GM19328 (cell line): ENCODE measurements around the gene METTL13.
A peak's percentile ranks its signal among the peaks of the same experiment; 100 is the strongest.

ENCODE experiments used
- ATAC-seq: cut with Tn5 transposase; IDR thresholded peaks from one replicate; pipeline ENCODE4 v1.9.1; 2021; ENCODE audit warnings: mild to moderate bottlenecking, moderate library complexity; ENCODE audit not compliant: unreplicated experiment

The METTL13 gene, protein sequence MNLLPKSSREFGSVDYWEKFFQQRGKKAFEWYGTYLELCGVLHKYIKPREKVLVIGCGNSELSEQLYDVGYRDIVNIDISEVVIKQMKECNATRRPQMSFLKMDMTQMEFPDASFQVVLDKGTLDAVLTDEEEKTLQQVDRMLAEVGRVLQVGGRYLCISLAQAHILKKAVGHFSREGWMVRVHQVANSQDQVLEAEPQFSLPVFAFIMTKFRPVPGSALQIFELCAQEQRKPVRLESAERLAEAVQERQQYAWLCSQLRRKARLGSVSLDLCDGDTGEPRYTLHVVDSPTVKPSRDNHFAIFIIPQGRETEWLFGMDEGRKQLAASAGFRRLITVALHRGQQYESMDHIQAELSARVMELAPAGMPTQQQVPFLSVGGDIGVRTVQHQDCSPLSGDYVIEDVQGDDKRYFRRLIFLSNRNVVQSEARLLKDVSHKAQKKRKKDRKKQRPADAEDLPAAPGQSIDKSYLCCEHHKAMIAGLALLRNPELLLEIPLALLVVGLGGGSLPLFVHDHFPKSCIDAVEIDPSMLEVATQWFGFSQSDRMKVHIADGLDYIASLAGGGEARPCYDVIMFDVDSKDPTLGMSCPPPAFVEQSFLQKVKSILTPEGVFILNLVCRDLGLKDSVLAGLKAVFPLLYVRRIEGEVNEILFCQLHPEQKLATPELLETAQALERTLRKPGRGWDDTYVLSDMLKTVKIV

DNA sequence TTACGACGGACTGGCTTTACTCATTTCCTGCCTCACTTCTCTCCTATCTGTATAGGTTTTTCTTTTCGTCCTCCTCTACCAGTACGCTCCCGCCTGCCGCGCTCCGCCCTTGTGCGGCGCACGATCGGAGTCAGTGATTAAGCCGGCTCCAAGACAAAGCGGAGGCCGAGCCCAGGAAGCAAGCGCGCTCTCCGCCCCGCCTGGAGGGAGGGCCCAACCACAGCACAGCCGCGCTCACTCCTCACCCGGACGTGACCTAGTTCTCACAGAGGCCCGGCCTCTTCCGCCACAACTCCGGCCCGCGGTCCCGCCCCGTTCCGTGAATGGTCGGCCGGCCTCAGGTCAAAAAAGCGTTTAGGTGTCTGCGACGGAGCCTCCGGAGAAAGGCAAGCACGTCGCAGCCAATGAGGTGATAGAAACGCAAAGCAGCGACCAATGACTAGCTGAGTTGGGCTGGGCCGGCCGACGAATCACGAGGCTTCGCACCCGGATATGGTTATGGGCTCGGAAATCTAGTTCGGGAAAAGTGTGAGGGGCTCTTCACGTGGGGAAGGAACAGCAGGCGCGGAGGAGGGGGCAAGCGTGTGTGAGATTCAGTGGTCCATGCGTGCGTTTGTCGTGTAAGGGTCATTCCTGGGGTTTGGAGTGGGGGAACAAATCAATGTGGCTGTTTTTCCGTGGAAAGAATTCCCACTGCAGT, at the start of gene METTL13:
TSS of gene METTL13 (plus strand) at position 485 of the 700 bp plus-strand sequence. CDS start 308 bp downstream, outside the sequence.
- peak; percentile 99 for ATAC-seq

DNA sequence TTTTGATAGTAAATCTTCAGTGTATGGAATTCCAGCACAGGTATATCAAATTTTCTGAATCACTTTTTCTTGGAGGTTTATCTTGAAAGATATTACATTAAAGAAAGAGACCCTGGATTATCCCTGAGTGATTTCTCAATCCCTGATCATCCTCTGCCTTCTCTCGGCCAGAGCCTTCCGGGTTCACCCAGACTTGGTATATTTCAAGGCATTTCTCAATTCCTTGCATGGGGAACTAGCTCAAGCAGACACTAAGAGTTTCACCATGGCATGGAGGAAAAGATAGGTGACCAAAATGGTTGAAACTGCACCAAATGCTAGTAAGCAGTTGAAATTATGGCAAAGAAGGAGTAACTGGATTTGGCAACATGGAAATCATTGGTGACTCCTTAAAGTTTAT, 45.3 kb upstream of the METTL13 start:
- no peak for ATAC-seq

DNA sequence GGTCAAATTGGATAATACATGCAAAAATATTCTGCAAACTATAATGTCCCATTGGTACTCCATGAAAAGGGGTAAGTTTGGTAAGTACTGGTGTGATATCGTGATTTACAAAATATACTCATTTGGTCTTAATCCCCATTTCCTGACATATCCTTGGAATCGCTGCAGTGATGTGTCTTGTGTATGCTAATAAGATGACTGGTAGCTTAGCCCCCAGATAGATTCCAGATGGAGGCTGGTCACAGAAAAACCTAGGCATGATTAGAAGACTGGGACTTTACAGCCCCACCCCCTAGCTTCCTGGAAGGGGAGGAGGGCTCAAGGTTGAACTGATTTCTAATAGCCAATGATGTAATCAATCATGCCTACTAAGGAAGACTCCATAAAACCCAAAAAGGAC, 42.5 kb upstream of the METTL13 start:
- ATAC-seq: no peak

DNA sequence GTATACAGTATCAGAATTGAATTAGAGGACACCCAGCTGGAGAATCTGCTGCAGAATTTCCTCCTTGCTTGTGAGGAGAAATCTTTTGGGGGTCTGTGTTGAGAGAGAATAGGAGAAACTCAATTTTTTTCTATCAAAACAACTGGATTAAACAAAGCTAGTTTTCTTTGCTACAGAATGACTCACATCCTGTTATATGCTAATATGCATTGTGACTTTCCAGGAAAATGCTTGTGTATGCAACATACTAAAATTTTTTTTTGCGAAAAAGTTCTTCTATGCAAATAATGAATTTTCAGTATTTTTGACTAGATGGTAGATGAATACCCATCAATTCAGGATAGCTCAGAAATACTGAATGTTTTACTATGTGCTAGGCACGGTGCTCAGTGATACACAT, 41.8 kb upstream of the METTL13 start:
- no peak for ATAC-seq

DNA sequence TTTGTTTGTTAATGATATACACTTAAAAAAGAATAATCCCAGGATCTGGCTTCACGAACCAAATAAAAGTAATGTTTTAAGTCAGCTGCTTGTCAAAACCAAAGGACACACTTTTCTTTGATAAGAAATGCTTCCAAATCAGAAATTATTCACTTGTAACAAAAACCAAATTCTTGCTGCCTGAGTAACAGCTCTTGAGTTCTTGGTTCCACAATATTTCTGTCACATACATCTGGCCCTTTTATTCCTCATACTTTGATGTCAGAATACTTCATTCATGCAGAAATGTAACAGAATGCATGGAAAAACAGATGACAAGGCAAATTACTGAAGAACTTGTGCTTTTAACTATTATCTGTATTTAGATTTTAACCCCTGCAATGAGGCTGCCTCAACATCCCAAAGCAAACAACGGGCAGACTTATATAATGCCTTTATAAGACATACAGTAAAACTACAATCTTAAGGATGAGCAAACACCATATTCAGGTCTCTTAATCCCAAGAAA, 41.0 kb upstream of the METTL13 start:
- ATAC-seq: no peak

DNA sequence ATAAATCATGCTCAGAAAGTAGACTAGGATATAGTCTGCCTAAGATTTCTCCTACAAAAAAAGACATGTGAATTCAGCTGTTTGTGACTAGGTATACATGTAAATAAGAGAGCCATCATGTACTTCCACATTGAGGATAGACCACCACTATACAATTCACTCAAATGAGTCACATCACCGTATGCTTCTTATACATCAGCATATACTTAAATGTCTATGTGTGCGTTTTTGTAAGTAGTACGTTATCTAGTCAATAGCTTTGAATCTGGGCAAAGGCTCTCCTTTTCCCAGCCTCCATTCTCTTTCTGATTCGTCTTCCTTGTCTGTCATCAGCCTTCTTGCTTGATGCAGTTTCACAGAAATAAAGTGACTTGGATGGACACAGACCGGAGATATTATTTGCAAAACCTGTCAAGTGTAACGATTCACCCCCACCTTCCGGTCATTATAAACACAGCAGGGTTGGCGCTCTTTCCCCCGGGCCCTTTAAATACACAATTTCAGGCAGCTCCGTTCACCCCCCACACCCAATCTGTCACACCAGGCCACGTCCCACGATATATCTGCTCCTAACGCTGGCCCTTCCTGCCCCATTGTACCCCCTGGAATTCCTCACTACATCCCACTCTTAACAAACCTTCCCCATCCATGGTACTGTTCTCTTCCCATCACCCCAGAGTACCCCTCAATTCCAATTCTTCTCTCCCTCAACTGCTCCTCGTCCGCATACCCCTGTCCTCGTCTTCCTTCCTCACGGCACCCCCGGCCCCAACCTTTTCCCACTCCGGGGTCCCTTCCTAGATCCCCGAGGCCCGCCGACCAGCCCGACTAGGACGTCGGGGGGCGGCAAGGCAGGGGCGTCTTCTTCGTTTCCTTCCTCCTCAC, 40.2 kb upstream of the METTL13 start:
- no peak for ATAC-seq

DNA sequence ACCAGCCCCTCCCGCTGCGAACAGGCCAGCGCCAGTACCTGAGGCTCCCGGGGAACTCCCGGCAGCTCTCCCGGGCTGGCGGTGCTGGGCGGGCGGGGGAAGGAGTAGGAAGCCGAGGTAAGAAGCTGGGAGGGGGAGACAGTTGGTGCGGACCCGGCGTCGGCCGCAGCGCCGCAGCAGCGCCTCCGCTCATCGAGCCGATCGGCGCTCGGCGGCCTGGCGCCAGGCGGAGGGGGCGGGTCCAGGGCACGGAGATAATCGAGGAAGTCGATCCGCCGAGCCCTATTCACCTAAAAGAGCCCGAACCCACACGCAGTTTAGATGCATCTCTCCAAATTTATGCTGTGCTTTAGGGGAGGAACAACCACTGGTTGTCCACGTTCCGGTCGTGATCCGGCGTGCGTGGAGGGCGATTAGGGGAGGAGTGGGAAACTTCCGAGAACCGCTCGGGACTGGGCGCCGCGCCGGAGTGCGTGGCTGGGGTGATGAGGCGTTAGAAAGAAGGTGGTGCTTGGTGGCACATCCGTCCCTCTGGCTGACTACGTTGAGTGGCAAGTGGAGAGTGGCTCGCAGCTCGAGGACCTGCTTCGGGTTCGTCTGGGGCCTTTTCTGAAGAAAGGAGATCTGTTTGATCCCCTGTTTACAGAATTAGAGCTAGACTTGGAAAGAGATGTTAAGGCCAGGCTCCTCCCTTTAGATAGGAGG, 39.4 kb upstream of the METTL13 start, which contains the start of gene VAMP4:
TSS of gene VAMP4 (minus strand) at position 194 of the 705 bp plus-strand sequence. CDS start 3,651 bp downstream, outside the sequence.
- ATAC-seq: peak; percentile 87

DNA sequence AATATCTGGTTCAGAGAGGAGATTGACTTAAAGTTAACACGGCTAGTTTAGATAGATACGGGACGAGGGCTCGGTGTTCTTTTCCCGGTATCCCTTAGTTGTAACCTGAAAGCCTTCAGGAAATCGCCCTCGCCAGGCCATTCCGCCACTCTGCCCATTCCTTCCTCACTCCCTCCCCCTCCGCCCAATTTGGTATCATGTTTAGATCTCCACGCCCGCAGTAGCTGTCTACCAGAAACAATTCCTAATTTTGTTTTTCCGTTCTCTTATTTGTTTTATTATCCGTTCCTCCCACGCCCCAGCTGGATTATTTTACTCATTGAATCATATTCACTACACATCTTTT, 38.9 kb upstream of the METTL13 start:
- ATAC-seq: peak; percentile 3

DNA sequence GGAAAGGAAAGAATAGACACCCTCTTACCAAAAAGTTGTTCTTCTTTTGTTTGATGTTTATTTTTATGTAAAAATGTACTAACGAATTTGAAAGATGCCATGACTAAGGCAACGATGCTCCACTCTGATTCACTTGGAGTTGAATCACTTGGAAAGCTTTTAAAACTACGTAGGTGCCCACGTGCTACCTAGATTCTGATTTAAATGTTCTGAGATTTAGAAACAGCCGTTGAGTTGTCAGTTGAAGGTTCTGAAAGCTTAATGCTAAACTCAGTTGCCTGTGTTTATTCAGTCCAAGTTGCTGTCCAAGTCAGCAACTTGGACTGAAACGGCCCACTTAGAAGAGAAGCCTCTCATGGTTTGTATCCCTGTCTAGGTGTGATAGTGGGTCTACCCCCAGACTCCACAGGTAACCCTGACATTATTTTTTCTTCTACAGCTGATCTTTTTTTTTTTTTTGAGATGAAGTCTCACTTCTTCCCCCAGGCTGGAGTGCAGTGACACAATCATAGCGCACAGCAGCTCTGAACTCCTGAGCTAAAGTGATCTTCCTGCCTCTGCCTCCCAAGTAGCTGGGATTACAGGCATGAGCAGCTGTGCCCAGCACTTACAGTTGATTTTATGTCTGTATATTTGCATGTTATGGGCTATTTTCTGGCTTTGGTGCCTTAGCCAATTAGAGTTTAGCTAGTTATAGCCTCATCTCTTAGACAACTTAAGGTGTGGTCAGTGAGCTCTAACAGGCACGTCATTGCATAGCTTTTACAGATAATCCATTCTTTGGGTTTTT, 38.2 kb upstream of the METTL13 start:
- no peak for ATAC-seq

DNA sequence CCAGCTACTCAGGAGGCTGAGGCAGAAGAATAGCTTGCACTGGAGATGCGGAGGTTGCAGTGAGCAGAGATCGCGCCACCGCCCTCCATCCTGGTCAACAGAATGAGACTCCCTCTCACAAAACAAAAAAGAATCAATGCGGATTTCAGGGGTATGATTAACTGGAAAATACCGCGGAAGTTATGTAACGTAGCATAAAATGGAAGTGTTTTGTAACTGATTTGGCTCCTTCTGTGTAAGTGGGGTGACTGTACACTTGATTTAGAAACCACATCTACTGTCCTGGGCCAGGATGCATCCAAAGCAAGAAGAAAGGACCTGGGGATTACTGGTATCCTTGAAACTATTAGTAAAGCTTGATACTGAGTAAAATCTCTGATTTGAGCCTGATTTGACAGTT, 36.5 kb upstream of the METTL13 start:
- no peak for ATAC-seq

DNA sequence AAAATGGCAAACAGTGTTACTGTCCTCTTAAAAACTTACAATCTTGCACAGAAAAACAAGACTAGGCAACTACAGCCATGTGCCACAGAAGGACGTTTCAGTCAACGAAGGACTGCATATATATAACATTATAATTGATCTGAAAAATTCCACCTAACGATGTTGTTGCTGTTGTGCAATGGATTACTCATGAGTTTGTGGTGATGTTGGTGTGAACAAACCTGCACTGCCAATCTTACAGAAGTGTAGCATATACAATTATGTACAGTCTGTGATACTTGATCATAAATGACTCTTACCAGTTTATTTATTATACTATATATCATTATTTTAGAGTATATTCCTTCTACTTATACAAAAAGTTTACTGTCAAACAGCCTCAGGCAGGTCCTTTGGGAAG, 32.8 kb upstream of the METTL13 start:
- no peak for ATAC-seq

DNA sequence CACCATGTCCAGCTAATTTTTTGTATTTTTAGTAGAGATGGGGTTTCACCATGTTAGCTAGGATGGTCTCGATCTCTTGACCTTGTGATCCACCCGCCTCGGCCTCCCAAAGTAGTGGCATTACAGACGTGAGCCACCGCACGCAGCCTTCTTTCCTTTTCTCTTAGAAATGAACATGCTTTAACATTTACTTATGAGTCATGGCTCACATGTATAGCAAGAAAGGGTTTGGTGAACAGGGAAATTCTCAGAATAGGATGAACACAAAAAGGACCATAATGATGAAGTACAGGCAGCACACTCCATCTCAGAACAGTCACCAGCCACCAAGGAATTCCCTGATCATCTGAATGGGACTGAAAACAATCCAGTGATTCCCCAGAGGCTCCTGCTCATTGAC, 30.2 kb upstream of the METTL13 start:
- no peak for ATAC-seq

DNA sequence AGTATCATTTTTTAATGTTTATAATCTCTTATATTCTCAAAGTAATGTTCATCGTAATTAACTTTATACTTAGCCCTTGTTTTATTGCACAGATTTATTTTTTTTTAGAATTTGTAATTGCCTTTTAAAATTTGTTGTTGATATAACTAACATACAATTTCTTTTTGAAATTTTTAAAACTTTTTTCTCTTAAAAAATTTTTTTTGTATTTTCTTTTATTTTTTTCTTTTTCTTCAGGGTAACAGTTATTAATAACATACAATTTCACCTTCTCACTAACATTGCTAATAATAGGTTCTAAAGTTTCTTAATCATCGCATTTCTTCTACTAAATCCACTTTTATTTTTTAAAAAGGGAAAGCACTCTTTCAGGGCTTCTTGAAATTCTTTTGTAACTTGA, 28.3 kb upstream of the METTL13 start:
- ATAC-seq: no peak

DNA sequence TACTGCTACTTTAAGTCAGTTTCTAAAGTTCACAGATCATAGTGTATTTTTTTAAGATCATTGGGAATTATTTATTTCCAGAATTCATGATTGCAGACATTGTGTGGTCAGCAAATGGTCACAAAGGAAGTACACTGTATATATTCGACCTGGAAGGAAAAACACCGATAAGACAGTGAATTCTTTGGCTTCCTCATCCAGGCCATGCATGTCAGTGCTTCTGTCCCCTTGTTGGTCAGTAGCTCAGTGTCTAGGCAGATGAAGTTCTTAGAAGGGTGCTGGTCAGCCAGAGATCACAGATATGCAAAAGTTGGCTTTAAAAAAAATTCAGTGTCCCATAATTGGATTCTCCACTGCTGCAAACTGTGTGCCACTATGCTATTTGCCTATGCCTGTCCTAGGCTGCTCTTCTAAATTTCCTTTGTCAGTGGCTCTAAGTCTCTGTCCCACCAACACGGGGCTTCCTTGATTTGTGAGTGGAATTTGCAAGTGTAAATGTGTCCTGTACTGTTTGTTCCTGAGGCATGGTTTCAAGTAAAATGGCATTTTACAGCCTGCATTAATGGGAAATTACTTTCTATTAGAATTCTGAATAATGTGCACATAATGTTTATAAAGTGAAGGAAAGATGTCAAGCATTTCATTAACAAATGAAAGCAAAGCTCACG, 27.6 kb upstream of the METTL13 start:
- no peak for ATAC-seq

DNA sequence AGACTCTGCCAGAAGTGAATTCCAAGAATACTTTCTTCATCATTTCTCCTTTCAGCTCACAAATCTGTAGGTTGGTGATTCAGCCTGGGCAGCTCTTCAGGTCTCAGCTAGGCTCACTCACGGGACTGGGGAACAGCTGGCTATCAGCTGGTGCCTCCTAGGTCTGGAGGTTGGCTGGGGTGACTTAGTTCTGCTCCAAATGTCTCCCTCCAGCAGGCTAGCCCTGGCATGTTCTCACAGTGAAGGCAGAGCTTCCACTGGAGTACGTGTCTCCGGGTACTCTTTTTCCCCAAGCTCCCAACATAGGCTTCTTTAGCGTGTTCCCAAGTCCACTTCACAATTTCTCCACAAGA, 27.1 kb upstream of the METTL13 start:
- no peak for ATAC-seq

DNA sequence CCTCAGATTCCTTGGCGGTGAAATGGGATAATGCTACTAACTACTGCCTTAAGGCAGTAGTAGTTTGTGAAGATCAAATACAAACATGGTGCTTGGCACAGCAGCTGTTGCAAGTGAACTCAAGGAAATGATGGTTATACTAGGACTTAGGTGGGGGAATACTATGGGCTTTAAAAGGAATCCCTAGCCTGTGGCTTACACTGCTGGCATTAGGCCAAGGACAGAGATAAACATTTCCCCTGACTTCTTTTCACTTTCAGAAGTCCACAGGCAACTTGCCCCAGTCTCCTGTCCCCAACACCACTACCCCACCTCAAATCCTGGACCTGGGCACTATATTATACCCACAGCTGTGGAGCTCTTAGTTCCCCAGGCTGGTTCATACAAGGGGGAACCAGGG, 26.5 kb upstream of the METTL13 start:
- no peak for ATAC-seq

DNA sequence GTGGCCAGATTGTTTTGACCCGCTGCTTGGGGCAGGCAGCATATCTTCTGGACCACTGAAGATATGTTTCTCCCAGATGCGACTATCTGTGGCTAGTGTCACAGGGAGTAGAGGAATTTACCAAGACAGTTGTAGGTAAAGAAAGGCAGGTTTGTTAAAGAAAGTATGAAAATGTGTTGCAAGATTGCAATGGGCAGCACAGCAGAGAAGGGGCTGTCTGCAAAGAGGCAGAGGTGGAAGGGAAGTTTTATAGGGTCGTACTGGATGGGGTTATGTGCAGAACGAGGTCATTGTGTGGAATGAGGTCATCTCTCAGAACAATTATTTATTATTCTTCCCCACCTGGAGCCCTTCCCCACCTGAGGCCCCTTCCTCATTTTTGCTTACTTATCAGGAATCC, 24.6 kb upstream of the METTL13 start:
- ATAC-seq: no peak

DNA sequence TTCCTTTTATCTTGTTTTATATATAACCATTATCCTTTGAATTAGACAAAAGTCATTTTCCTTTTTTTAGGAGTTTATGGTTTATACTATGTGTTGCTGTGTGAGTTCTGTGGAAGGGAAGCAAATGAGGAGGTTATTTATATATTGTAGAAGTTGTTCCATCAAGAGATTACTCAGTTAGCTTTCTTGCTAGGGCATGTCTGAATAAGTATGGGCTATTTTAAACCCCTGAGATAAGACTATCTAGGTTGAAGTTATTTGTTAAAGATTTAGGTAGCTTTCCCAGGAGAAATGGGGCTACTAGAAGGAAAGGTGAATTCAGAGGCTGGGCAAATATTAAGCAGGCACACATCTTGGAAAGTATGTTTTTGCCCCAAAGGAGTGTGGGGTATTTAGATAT, 23.4 kb upstream of the METTL13 start:
- ATAC-seq: no peak

DNA sequence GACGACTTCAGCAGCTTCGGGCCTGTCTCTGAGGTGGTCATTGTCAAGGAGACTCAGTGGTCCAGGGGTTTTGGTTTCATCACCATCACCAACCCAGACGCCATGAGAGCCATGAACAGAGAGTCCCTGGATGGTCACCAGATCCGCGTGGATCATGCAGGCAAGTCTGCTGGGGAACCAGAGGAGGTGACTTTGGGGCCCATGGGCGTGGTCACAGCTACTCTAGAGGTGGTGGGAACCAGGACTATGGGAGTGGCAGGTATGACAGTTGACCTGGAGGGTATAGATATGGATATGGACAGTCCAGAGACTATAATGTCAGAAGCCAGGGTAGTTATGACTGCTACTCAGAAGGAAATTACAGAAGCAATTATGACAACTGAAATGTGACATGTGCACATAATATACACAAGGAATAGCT, 19.3 kb upstream of the METTL13 start:
- no peak for ATAC-seq
